Lung (tissue), 12 donors: ENCODE measurements around the gene CEP85. TPM values are rescaled to one million over a fixed set of nuclear protein-coding genes. Genes with fewer than 3 reads are reported as not detected.

Experiments used
- ATAC-seq: fragments of 200-7000 bp; cut with Tn5 transposase; one replicate; pipeline ENCODE4 v1.9.1; 2020; ENCODE audit warnings: moderate number of reproducible peaks; ENCODE audit not compliant: insufficient read depth, low FRiP score
- DNase-seq, 3 donors: peaks; one replicate each; pipeline ENCODE4 v3.0.0-alpha.2; 2013 to 2017
- H3K27ac ChIP-seq, 2 donors: one replicate each; pipeline ENCODE4 v1.5.1; 2013; ENCODE audit warnings: mild to moderate bottlenecking in 2 of 2, moderate library complexity in 2 of 2, control low read depth in 1 of 2, inconsistent platforms in 1 of 2, low read depth in 1 of 2, low read length in 1 of 2
- H3K27me3 ChIP-seq, 3 donors: one replicate each; pipeline ENCODE4 v1.5.1; 2013; ENCODE audit warnings: low read length in 2 of 3; ENCODE audit not compliant: control insufficient read depth in 3 of 3, insufficient read depth in 3 of 3
- H3K36me3 ChIP-seq, 4 donors: one replicate each; pipeline ENCODE4 v1.5.1; 2013; ENCODE audit warnings: low read length in 4 of 4, mild to moderate bottlenecking in 1 of 4, moderate library complexity in 1 of 4; ENCODE audit not compliant: control insufficient read depth in 4 of 4, insufficient read depth in 4 of 4
- H3K4me1 ChIP-seq, 5 donors: one replicate each; pipeline ENCODE4 v1.5.1; 2013; ENCODE audit warnings: low read length in 5 of 5, mild to moderate bottlenecking in 2 of 5, moderate library complexity in 1 of 5; ENCODE audit not compliant: control insufficient read depth in 5 of 5, insufficient read depth in 5 of 5
- H3K4me3 ChIP-seq: one replicate; pipeline ENCODE4 v1.5.1; 2013; ENCODE audit warnings: mild to moderate bottlenecking, control low read depth, moderate library complexity
- H3K9ac ChIP-seq, 2 donors: one replicate each; pipeline ENCODE4 v1.5.1; 2013; ENCODE audit warnings: low read length in 2 of 2, control low read depth in 1 of 2; ENCODE audit not compliant: insufficient read depth in 1 of 2
- H3K9me3 ChIP-seq, 4 donors: one replicate each; pipeline ENCODE4 v1.5.1; 2013; ENCODE audit warnings: low read length in 3 of 4, mild to moderate bottlenecking in 1 of 4, moderate library complexity in 1 of 4; ENCODE audit not compliant: control insufficient read depth in 4 of 4, insufficient read depth in 3 of 4
- WGBS, 2 donors: extraction: QIAGEN DNeasy Blood & Tissue Kit; methylation state at CpG; one replicate each; pipeline ENCODE4 v1.1.7; 2013; 5-methylcytosine and 5-hydroxymethylcytosine counted together
- polyA plus RNA-seq, 2 donors: library from polyadenylated mRNA; stranded (reverse); fragments of 200-250 nt; gene quantifications; one replicate each; pipeline ENCODE4 v1.2.1, GENCODE V29; 2013
- total RNA-seq, 2 donors: library from RNA; depleted of rRNA in 1 of 2; stranded (reverse); fragments of >200 nt in 1 of 2; gene quantifications; one replicate each; pipeline ENCODE4 v1.2.1, GENCODE V29; 2014 to 2021
- TF ChIP-seq, protein P1 (sequence below): IDR thresholded peaks from 2 replicates; pipeline ENCODE4 v1.5.1; 2012; ENCODE audit warnings: mild to moderate bottlenecking; ENCODE audit errors: control extremely low read depth, extremely low read depth
- donor health status: control.
- donor health status: control.
- donor health status: Bipolar disorder and iron deficiency.
- donor health status: healthy.
- donor health status: DM: yes; HTN: yes; CAD: no.

The CEP85 gene
- total and polyA plus RNA-seq, 4 donors = 5.4 to 10.8 (median 7.8) TPM

DNA sequence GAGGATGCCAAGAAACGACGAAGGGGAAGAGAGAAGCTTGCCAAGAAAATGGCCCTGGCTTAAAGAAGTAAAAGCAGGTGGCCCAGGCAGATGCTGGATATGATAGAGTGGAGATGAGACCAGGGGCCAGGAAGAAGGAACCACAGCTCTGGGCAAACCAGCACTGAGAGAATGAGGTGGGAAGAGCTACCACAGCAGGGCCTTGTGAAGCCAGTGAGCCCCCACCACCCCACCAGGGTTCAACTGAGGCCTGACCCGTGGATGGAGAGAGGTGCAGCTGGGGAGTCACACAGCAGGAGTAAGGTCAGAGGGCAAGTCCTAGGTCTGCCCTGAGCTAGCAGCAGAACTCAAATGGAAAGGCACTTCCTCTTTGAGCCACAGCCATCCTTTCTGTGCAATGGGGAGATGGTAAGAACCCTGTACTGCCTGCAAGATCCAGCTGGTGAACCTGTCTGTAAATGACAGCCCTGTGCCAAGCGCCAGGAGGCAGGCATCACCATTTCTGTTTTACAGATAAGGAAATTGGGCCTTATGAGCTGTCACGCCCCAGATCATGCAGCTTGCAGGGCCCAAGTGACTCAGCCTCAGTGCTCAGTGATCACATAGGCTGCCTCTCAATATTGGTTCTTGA lies 54.4 kb downstream of the CEP85 start:
- ATAC-seq (no peak), DNase-seq (no peak)
- peak overlapping the region in 1 of 2 donors; percentile 91 for H3K27ac ChIP-seq
- H3K9ac ChIP-seq = no peak overlapping the region
- H3K27me3 ChIP-seq = no peaks in the 10 kb centered on the region
- WGBS, 2 donors = 24 to 51% methylated on average over 5 of the region's 5 CpGs
- peaks cover 0 to 18% (median 0%) of the 10 kb centered on the region in 5 donors for H3K4me1 ChIP-seq
- H3K4me3 ChIP-seq = no peak overlapping the region
- TF ChIP-seq, protein P1, sequence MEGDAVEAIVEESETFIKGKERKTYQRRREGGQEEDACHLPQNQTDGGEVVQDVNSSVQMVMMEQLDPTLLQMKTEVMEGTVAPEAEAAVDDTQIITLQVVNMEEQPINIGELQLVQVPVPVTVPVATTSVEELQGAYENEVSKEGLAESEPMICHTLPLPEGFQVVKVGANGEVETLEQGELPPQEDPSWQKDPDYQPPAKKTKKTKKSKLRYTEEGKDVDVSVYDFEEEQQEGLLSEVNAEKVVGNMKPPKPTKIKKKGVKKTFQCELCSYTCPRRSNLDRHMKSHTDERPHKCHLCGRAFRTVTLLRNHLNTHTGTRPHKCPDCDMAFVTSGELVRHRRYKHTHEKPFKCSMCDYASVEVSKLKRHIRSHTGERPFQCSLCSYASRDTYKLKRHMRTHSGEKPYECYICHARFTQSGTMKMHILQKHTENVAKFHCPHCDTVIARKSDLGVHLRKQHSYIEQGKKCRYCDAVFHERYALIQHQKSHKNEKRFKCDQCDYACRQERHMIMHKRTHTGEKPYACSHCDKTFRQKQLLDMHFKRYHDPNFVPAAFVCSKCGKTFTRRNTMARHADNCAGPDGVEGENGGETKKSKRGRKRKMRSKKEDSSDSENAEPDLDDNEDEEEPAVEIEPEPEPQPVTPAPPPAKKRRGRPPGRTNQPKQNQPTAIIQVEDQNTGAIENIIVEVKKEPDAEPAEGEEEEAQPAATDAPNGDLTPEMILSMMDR = no peak
- no peaks in the 10 kb centered on the region for H3K9me3 ChIP-seq
- H3K36me3 ChIP-seq = peaks cover 0 to 7% (median 3%) of the 10 kb centered on the region in 4 donors

DNA sequence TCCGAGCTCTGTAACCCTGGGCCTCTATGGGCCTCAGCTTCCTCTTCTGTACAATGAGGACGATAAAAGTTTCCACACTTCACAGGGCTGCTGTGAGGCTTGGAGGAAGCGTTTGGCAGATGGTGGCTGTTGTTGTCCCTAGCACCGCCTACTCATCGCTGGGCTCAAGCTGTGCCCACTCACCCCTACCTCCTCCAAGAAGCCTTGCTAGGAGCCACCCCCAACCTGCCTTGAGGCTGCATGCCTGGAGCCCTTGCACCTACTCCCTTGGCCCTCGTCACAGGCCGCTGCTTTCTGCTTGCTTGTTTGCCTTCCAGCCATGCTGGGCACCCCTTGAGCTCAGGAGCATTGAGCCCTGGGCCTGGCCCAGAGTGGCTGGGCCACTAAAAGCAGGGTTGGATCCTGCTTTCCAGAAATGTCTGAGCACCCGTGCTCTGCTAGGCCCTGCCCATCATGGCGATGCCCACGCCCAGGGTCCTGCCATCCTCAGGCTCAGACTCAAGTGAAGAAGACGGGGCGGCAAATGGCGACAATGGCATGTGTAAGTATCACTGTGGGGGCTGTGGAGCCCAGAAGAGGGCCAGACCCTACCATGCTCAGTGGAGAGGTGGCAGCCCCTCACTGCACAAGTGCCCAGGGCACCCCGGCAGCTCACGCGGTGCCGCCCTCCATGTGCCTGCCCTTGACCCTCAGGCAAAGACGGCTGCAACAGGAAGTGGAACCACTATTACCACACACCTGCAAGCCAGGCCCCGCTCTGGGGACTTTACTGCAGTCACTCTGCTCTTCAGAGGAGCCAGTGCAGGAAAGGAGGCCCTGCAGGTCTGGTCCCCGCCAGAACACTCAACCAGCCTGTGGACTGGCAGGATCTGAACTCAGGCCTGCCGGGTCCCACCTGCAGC lies 55.4 kb downstream of the CEP85 start:
- Histone ChIP-seq H3K4me1 (peaks cover 0 to 9% (median 0%) of the 10 kb centered on the region in 5 donors), H3K4me3 (no peak overlapping the region), H3K27ac (peak overlapping the region in 1 of 2 donors; percentile 91), H3K36me3 (peaks cover 0 to 5% (median under 1%) of the 10 kb centered on the region in 4 donors), H3K27me3 (no peaks in the 10 kb centered on the region), H3K9ac (no peak overlapping the region), H3K9me3 (no peaks in the 10 kb centered on the region)
- ATAC-seq = no peak
- 49 to 72% methylated on average over 21 of the region's 21 CpGs for WGBS, 2 donors
- DNase-seq = no peak
- TF ChIP-seq, protein P1 = no peak

DNA sequence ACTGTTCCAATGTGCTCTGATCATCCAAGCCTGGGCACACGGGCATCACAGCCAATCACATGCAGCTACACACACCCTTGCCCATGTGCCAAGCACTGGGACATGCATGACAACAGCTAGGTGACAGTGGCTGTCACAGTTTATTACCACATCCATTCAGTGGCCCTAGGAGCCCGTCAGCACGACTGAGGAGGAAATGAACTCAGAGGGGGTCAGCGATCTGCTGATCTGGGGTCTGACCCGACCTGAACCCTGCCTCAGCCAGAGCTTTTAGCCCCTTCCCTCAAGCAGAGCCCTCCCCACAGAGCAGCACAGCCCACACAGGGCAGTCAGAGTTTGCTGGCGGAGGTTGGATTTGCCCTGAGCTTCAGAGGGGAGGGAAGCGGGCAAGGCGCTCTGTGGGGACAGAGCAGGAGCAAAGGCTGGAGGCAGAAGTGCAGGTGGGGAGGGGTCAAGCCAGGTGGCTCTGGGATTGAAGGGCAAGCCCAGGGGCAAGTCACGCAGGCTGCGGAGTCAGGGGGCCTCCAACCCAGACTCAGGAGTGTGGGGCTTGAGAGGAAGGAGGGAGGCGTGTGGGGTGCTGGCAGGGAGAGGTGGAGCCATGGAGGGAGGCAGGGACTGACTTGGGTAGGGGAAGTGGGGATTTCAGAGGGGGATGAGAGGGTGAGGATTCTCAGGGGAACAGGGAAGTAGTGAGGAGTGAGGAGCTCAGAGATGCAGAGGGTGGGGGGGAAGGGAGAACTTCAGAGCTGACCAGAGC lies 56.3 kb downstream of the CEP85 start:
- Histone ChIP-seq H3K27ac (peak overlapping the region in 1 of 2 donors; percentile 91), H3K27me3 (no peaks in the 10 kb centered on the region), H3K9ac (no peak overlapping the region), H3K9me3 (no peaks in the 10 kb centered on the region), H3K4me1 (peaks cover 0 to 3% (median 0%) of the 10 kb centered on the region in 5 donors), H3K4me3 (no peak overlapping the region), H3K36me3 (peaks cover 0 to 5% (median 0%) of the 10 kb centered on the region in 4 donors)
- DNase-seq (no peak), ATAC-seq (no peak)
- TF ChIP-seq, protein P1 = no peak
- WGBS, 2 donors = 40 to 59% methylated on average over 11 of the region's 11 CpGs
